GM21447 (cell line): ENCODE measurements around the gene GANC.
"Not testable (repeated sequence)": the region's sequence is repeated elsewhere in the genome, so short reads cannot be mapped to it uniquely, and the experiment has no call there.

Experiments
- ATAC-seq: cut with Tn5 transposase; IDR thresholded peaks from one replicate; pipeline ENCODE4 v1.9.1; 2021; ENCODE audit not compliant: unreplicated experiment

GANC gene

DNA sequence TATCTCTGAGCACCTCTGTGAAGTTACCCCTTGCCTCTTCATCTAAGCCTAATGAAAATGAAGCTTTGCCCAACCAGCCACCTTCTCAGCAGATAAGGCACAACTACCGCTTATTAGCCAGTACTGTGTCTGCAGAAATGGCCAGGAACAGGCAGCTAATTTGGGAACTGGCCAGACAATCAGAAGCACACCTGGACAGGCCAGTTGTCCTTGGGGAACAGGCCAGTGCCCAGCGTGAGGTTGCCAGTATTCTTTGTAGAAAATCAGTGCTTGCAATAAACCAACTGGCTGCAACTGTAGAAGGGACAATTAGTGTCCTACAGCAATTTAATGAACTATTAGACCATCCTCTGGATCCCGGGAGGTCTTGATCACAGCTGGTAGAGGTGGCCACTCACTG, 10.7 kb downstream of the GANC start:
- ATAC-seq, result no peak

DNA sequence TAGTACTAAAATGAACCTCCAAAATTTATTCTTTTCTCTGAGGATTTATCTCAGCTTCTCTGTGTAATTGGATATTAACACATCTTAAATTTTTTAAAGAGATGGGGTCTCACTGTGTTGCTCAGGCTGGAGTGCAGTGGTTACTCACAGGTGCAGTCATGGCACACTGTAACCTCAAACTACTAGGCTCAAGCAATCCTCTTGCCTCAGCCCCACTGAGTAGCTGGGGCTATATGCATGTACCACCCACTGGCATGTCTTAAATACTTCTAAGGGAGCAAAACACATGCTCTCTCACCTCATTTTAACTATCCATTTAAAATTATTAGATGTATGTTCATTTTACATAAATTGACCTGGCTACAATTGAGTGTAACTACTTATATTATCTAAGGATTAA, 11.6 kb downstream of the GANC start:
- ATAC-seq, result no peak

DNA sequence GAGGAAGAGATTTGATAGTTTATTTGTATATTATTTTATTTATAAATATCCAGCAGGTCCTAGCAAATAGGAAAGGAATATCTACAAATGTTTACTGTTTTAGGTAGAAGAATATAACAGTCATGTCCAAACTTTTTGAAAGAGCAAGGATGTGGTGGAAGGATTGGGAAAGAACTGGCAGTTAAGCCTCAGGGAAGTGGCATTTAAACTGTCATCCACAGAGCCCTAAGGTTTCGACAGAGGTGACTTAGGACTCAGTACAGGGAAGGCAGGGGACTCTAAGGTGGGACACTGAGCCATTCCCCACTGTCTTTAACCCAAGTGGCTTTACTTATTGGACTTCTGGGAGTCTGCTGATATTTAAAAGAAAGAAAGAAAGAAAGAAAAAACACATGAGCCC, 12.0 kb downstream of the GANC start:
- no peak for ATAC-seq

DNA sequence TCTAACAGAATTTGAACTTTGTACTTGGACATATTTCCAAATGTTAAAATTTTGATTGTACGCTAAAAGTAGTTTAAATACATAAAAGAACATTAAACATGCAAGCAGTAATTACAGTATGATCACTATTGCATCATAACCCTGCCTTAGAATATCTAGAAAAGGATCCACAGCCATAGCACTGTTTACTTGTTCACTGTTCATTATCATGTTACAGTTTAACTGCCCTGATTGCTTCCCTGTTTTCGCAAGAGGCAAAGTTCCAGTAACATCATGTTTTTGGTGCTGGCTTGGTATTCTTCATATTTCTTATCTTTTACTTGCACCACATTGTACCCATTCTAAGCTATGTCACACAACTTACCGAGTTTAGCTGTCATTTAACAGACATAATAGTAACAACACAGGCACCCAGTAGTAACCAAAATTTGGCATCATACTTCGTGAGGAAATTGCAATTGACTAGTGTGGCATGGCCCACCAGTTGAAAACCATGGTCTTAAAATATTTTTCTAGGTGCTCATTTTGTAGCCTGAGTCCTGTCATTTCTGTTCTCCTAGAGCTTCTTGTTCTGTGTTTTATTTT, 13.5 kb downstream of the GANC start:
- no peak for ATAC-seq

DNA sequence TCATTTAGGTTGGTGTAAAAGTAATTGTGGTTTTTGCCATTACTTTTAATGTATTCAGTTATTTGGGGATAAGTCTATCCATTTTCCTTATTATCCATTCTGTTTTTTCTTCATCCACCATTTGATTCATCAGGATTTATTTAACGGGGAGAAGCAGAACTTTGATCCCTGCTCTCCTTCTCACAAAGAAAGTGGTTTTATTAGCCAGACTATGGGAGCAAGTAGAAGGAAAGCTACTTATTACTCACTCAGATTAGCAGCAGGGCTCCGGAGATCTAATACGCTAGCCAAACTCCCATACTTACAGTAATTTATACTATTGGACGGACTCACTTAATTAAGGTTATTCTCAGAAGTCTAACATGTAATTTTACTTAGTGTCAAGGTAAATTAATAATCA, 14.9 kb downstream of the GANC start:
- no peak for ATAC-seq

DNA sequence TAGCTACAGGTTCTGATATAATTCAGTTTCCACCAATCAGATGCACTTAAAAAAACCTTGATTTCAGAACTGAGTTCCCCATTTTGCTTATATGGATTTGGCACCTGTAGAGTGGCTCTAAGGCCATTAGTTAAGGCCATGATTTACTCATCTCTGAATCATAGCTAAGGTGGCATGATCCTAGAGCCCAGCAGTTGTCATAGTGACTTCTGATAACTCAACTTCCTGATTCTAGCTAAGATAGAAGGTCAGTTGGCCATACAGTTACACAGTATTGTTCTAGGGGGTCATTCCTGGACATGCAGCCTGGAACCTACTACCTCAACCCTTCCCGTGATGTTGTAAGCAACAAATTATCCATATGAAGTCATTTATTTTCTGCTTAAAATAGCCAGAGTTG, 16.2 kb downstream of the GANC start:
- no peak for ATAC-seq

DNA sequence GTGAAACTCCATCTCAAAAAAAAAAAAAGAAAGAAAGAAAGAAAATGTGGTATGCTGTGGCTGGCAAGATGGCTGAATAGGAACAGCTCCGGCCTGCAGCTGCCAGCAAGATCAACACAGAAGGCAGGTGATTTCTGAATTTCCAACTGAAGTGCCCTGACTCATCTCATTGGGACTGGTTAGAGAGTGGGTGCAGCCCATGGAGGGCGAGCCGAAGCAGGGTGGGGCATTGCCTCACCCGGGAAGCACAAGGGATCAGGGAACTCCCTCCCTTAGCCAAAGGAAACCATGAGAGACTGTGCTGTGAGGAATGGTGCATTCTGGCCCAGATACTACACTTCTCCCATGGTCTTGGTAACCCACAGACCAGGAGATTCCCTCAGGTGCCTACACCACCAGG, 28.0 kb downstream of the GANC start:
- ATAC-seq, result not testable (repeated sequence)

DNA sequence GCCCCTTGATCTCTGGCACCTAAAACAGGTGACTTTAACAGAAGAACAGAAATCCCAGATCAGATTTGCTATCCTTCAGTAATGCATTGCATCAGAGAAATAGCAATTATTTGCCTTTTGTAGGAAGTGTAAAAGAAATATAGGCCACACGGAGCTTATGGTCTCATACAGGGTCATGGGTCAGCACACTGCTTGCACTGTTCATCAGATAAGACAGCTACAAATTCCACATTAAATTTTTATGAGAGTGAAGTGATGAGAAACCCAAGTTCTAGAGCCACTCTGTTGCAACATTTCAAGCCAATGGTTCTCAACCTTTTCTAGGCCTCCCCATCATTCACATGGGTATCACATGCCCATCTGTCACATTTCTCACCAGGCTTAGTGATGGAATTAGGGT, 33.7 kb downstream of the GANC start:
- no peak for ATAC-seq

DNA sequence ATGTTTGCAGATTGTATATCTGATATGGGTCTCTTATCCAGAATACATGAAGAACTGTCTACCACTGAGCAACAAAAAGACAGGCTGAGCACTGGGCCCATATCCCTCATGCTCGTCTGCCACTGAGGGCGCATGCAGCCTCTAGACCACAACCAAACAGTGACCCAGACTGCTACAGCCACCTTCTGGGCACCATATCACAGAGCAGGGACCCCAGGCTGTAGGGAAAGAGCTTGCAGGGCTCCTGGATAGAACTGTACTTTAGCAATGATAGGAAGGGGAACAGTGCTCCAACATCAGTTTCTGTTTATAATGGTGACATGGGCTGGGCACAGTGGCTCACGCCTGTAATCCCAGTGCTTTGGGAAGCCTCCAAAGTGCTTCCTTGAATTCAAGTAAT, 40.5 kb downstream of the GANC start:
- ATAC-seq, result no peak

DNA sequence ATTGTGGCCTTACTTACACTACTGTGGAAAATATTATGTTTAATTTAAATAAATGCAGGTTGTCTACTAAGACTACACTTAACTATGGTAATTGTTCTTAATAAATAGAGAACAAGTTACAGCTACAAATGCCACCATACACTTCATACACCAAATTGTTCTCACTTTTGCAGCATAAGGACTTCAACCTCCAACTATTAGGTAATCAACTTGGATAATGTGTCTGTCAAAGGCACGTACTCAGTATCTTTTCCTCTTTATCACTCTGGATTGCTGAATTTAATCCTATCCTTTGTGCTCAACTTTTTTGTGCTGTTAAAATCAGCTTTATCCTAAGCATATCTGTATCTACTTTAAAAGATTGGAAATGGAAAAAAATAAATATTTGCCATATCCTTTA, 41.8 kb downstream of the GANC start:
- ATAC-seq, result no peak

DNA sequence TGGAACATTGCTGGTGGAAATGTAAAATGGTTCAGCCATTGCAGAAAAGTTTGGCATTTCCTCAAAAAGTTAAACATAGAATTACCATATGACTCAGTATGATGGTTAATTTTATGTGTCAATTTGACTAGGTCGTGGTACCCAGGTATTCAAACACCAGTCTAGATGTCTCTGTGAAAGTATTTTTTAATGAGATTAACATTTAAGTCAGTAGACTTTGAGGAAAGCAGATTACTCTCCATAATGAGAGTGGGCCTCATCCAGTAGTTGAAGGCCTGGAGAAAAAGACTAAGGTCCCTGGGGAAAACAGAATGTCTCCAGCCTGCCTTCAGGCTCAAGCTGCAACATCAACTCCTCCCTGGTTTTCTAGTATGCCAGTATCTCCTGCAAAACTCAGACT, 42.5 kb downstream of the GANC start:
- ATAC-seq, result no peak

DNA sequence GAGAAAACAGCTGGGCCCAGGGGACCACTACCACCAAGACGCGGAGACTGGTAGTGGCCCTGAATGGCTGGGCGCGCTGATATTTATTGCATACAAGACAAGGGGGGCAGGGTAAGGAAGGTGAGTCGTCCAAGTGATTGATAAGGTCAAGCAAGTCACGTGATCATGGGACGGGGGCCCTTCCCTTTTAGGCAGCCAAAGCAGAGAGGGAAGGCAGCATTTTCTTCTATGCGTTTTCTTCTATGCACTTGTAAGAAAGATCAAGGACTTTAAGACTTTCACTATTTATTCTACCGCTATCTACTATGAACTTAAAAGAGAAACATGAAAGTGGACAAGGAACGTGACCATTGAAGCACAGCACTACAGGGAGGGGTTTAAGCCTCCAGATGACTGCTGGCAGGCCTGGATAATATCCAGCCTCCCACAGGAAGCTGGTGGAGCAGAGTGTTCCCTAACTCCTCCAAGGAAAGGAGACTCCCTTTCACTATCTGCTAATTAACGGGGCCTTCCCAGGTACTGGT, 43.3 kb downstream of the GANC start:
- ATAC-seq, result not testable (repeated sequence)

DNA sequence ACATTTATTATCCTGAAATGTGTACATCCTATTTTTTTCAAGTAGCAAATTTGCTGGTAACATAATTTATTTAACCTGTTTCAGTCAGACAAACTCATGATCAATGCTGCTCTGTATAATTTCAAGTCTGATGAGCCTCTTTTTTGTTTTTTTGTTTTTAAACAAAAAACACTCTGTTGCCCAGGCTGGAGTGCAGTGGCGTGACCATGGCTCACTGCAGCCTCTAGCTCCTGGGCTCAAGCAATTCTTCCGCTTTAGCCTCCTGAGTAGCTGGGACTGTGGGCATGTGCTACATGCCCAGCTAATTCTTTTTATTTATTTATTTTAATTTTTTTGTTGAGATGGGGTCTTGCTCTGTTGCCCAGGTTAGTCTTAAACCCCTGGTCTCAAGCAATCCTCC, 46.2 kb downstream of the GANC start:
- no peak for ATAC-seq

DNA sequence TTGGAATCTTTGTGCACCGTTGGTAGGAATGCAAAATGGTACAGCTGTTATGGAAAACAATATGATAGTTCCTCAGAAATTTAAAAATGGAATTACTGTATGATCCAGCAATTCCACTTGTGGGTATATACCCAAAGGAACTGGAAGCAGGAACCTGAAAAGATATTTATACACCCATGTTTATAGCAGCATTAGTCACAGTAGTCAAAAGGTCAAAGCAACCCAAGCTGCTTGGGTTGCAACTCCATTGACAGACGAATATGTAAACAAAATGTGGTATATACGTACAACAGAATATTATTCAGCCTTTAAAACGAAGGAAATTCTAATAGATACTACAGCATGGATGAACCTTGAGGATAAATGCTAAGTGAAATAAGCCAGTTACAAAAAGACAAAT, 51.3 kb downstream of the GANC start:
- ATAC-seq, result no peak

DNA sequence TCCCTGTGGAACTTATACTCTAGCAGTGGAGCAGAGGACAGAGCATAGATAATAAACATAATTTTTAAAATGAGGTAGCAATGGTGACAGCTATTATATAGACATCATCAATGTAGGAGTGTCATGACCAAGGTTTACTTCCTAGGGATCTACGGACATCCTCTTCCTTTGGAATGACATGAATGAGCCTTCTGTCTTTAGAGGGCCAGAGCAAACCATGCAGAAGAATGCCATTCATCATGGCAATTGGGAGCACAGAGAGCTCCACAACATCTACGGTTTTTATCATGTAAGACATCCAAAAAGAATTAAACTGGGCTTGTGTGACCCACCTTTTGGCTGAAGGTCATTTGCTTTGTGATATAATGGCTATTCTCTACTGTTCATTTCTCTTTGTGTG, 56.2 kb downstream of the GANC start:
- ATAC-seq, result no peak

DNA sequence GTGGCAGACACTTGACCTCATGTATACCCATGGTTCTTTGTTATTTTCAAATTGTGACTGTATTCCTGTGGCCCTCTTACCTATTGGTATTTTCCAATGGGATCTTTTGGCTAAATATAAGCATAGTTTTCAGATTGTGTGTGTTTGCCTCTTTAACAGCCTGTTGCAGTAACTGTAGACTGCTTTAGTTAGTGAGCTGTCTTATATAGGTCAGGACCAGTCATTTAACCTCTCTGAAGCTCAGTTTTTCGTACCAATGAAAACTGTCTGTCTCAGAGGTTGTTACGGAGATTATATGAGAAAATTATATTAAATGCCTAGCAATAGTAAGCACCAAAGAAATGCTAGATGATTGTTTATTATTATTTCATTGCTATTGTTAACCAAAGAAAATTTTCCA, 57.0 kb downstream of the GANC start:
- no peak for ATAC-seq

DNA sequence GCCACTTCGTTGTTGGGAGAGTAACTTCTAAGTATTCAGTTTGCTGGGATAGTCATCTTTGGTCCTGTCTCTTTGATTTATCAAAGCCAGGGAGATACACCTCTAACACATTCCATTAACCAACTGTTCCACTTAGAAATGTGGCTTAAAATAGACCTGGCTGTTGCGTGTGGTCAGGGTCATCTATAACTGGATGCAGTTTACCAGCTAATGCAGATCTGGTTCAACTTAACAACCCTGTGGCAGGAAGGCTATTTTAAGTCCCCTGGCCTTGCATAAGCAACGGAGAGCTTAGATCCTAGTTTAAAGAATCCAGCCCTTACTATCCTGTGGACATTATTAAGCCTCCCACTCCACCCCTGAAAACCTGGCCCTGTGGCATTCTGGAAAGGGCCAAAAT, 58.2 kb downstream of the GANC start:
- ATAC-seq, result no peak

DNA sequence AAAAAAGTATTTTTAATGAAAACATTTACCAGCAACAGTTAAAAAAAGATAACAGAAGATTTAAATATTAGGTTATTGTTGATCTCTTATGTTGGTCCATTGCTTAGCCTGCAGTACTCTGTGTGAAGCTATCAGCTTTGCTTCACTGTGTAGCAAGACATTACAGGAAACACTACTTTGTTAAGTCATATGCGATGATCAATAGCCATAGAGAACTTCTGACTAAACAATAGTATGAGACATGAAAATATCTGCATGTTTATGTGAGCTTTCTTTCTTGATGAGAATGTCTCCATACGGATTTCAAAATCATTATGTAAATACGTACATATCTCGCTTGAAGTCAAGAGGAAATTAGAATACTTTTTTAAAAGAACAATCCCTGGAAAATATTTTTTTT, 59.3 kb downstream of the GANC start:
- ATAC-seq, result no peak

DNA sequence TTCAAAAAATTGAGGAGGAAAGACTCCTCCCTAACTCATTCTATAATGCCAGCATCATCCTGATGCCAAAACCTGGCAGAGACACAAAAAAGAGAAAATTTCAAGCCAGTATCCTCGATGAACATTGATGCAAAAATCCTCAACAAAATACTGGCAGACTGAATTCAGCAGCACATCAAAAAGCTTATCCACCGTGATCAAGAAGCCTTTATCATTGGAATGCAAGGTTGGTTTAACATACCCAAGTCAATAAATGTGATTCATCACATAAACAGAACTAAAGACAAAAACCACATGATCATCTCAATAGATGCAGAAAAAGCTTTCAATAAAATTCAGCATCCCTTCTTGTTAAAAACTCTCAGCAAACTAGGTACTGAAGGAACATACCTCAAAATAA, 62.1 kb downstream of the GANC start:
- no peak for ATAC-seq

DNA sequence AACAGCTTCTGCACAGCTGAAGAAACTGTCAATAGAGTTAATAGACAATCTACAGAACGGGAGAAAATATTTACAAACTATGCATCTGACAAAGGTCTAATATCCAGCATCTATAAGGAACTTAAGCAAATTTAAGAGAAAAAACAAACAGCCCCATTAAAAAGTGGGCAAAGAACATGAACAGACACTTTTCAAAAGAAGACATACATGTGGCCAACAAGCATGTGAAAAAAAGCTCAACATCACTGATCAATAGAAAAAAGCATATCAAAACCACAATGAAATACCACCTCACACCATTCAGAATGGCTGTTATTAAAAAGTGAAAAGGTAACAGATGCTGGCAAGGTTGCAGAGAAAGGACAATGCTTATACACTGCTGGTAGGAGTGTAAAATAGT, 63.6 kb downstream of the GANC start:
- not testable (repeated sequence) for ATAC-seq

DNA sequence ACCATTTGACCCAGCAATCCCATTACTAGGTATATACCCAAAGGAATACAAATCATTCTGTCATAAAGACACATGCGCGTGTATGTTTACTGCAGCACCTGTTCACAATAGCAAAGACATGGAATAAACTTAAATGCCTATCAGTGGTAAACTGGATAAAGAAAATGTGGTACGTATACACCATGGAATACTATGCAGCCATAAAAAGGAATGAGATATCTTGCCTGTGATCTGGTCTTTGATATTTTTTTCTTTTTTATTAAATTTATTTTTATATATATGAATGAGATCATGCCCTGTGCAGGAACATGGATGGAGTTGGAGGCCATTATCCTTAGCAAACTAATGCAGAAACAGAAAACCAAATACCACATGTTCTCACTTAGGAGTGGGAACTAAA, 64.1 kb downstream of the GANC start:
- not testable (repeated sequence) for ATAC-seq

DNA sequence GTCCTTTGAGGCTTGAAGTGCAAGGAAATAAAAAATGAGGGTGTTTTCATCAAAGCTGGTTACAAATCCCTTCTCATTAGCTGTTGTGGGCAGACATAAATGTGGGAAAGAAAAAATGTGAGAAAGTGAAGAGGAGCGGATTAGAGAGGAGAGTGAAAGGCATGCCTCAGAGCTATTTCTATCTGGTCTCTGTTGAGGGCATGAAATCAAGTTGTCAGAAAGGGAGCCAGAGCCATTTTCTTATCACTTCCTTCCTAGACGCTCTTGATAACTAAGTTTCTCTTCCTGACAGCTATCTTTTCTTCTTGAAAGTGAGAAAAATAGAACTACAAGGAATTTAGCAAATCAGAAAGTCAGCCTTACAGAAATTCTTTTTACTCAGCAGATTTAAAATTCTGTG, 65.5 kb downstream of the GANC start:
- no peak for ATAC-seq

DNA sequence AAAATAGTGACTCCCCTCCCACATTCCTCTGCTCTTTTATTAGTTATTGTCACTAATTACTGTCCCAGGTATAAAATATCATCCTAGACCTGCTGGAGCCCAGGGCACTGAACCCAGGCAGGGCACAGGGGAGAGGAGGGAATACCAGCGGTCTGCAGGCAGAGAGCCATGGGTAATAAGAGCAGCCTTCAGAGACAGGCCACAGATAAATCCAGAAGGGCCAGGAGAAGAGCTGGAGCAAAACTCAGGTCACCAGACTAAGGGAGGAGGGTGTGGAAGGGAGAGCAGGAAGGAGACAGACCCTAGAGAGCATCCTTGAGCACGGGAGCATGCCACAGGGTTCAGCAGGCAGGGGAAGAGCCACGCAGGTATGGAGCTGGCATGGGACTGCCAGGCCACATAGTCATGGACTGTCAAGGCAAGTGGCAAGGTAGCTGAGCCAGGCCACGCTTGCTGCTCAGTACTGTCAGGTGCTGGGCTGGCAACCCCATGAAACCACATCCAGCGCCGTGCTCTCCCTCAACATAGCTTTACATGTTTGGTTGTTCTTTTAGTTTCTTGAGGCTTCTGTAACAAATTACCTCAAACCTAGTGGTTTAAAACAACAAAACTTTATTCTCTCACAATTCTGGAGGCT, 70.7 kb downstream of the GANC start:
- no peak for ATAC-seq
